HAP-1 (cell line): Measurements from ENCODE around the gene TOP2A.

Experiments
- DNase-seq, 2 experiments: peaks; one replicate each; pipeline ENCODE4 v3.0.0-alpha.2; 2016 to 2020; ENCODE audit warnings: low spot score in 2 of 2
- H3K27me3 ChIP-seq: fragments of 250-450 bp; sonication (Bioruptor Pico); 2 replicates; pipeline ENCODE4 v1.5.1; 2020; ENCODE audit warnings: low read depth, mild to moderate bottlenecking, moderate library complexity
- H3K36me3 ChIP-seq: fragments of 250-450 bp; sonication (Bioruptor Pico); replicated peaks from 2 replicates; pipeline ENCODE4 v1.5.1; 2020; ENCODE audit warnings: mild to moderate bottlenecking
- H3K4me1 ChIP-seq: fragments of 250-450 bp; sonication (Bioruptor Pico); 2 replicates; pipeline ENCODE4 v1.5.1; 2020; ENCODE audit warnings: mild to moderate bottlenecking
- H3K4me3 ChIP-seq: fragments of 250-450 bp; sonication (Bioruptor Pico); 2 replicates; pipeline ENCODE4 v1.5.1; 2020; ENCODE audit warnings: mild to moderate bottlenecking, moderate library complexity
- H3K9me3 ChIP-seq: fragments of 250-450 bp; sonication (Bioruptor Pico); 2 replicates; pipeline ENCODE4 v1.5.1; 2020; ENCODE audit warnings: mild to moderate bottlenecking, moderate library complexity
- in situ Hi-C: fragments of 300-500 bp; cut with MboI; formaldehyde crosslinking; loops from 3 replicates; pipeline ENCODE4 v1.14.3; 2020; ENCODE audit warnings: low sequenced_read_pairs, inconsistent platforms, mixed read lengths

The TOP2A gene

GRCh38 chr17:40350689-40351358 is 66.9 kb downstream of the TOP2A start:
- Histone ChIP-seq H3K36me3 (peaks cover 6% of the 10 kb centered on the region), H3K27me3 (no peaks in the 10 kb centered on the region), H3K4me1 (peaks cover 23% of the 10 kb centered on the region), H3K4me3 (no peak overlapping the region), H3K9me3 (no peaks in the 10 kb centered on the region)
- peak in 1 of 2 experiments; percentile 10 for DNase-seq
- in situ Hi-C loops: loop anchor here (5.0 kb wide), 1 partner anchor 49 kb away; no protein-coding TSS in a partner anchor

GRCh38 chr17:40349895-40350688 is 67.6 kb downstream of the TOP2A start:
- peaks cover 30% of the 10 kb centered on the region for H3K4me1 ChIP-seq

GRCh38 chr17:40349477-40349894 is 68.2 kb downstream of the TOP2A start:
- Histone ChIP-seq H3K4me3 (no peak overlapping the region), H3K9me3 (no peaks in the 10 kb centered on the region), H3K36me3 (no peaks in the 10 kb centered on the region; the same call in 1 of the 2 replicates), H3K27me3 (no peaks in the 10 kb centered on the region), H3K4me1 (peaks cover 31% of the 10 kb centered on the region)
- no peak for DNase-seq
- in situ Hi-C loops: no loop called here

More at GRCh38 chr17:40349895-40350688, 67.6 kb downstream of the TOP2A start:
- peaks cover under 1% of the 10 kb centered on the region for H3K36me3 ChIP-seq
- no peak overlapping the region for H3K4me3 ChIP-seq
- in situ Hi-C loops: loop anchor here (5.0 kb wide), 1 partner anchor 48 kb away; no protein-coding TSS in a partner anchor
- peak; percentile 15 to 69 for DNase-seq
- H3K9me3 ChIP-seq: no peaks in the 10 kb centered on the region
- H3K27me3 ChIP-seq: no peaks in the 10 kb centered on the region

DNA sequence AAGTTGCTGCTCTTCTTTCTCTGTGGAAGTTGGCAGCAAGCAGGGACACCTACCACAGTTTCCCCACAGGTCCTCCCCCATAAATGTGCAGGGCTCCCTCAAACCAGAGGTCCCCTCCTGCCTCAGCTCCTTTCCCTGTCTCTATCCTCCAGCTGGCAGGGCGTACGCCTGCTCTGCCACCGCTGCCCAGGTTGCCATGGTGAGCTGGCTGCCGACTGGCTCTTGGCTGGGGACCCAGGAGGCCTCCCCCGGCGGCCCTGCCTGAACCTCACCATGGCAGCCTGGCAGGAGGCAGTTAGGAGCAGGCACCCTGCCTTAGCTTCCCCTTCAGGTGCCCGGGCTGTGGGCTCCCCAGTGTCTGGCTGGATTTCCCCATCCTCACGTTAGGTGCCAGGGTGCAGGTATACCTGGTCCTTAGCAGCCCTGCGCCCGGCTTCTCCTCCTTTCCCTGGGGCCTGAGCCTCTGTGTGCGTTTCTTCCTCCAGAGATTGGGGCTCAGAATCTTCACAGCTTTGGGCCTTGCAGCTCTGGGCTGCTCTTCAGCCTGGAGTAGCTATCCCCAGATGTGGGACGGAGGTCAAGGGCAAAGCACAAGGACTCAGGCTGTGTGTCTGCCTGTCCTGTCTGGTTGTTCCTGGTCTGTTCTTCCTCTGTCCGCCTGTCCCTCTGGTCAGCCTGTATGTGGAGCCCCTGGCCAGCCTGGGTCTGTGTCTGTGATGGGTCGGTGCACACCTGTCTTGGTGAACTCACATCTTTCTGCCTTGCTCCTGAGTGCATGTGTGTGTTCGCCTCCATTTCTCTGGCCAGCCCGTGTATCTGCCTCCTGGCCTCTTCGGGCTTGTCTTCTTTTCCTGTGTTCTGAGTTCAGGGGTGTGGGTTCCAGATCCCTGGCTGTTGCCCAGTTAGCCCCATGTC is 68.9 kb downstream of the TOP2A start:
- DNase-seq: no peak
- H3K27me3 ChIP-seq: no peaks in the 10 kb centered on the region

DNA sequence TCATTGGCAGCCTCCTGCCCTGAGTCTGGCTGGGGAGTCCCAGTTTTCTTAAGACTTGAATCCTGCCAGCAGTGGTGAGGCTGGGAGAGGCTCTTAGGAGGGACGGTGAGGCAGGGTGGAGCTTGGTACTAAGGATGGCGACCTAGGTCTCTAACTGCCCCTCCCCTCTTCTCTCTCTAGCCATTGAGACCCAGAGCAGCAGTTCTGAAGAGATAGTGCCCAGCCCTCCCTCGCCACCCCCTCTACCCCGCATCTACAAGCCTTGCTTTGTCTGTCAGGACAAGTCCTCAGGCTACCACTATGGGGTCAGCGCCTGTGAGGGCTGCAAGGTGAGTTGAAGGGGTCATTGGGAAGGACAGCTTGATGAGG is 69.6 kb downstream of the TOP2A start:
- in situ Hi-C loops: no loop called here

More for the DNA sequence above, 68.9 kb downstream of the TOP2A start:
- Histone ChIP-seq H3K9me3 (no peaks in the 10 kb centered on the region), H3K36me3 (no peaks in the 10 kb centered on the region; the same call in 1 of the 2 replicates), H3K4me1 (peaks cover 31% of the 10 kb centered on the region), H3K4me3 (no peak overlapping the region)
- in situ Hi-C loops: no loop called here

GRCh38 chr17:40347319-40348135 is 70.2 kb downstream of the TOP2A start:
- no peak overlapping the region for H3K4me3 ChIP-seq
- H3K9me3 ChIP-seq: no peaks in the 10 kb centered on the region
- peaks cover 31% of the 10 kb centered on the region for H3K4me1 ChIP-seq
- in situ Hi-C loops: no loop called here
- H3K36me3 ChIP-seq: no peaks in the 10 kb centered on the region; the same call in 1 of the 2 replicates
- no peaks in the 10 kb centered on the region for H3K27me3 ChIP-seq
- no peak for DNase-seq

More for the DNA sequence above, 69.6 kb downstream of the TOP2A start:
- DNase-seq: no peak
- no peaks in the 10 kb centered on the region for H3K9me3 ChIP-seq
- H3K4me3 ChIP-seq: no peak overlapping the region
- no peaks in the 10 kb centered on the region; the same call in 1 of the 2 replicates for H3K36me3 ChIP-seq
- peaks cover 31% of the 10 kb centered on the region for H3K4me1 ChIP-seq
- H3K27me3 ChIP-seq: no peaks in the 10 kb centered on the region

- Histone ChIP-seq H3K4me1 (peaks cover 31% of the 10 kb centered on the region), H3K4me3 (no peak overlapping the region), H3K36me3 (no peaks in the 10 kb centered on the region; the same call in 1 of the 2 replicates), H3K9me3 (no peaks in the 10 kb centered on the region), H3K27me3 (no peaks in the 10 kb centered on the region)
- in situ Hi-C loops: no loop called here
- no peak for DNase-seq
These were observed 70.9 kb downstream of the TOP2A start for GRCh38 chr17:40346765-40347158.

DNA sequence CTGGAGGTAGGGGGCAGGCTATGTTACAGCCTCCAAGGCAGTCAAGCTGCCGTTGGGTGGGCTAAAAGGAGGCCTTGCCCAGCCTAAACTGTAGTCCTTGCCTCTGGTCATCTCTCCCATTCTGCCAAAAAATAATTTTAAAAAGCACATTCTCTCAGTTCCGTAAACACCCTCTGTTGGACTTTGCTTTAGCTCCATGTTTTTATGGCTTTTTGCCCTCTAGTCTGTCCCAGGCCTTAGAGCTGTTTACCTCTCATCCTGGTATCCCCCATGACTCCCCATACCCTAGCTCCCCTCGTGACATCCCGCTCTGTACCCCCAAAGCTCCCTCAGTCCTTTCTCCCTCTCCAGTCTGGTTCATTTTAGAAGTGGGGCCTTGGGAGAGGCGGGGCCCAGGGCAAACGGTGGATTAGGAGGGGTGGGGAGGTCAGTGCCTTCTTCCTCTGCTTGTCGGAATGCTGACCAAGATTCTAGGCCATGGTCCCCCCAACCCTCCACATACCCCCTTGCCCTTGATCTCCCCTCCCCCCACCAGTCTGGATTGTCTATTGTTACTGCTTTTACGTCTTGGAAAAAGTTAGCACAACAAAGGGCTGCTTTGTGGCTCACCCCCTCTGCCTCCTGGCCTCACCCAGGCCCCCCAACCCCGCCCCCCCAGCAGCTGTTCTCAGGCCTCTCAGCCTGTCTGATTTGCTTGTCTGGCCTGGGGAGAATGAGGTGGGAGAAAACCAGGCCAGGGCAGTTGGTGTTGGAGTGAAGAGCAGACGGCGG is 71.5 kb downstream of the TOP2A start:
- H3K4me3 ChIP-seq: no peak overlapping the region
- peak in 1 of 2 experiments; percentile 45 for DNase-seq
- no peaks in the 10 kb centered on the region for H3K36me3 ChIP-seq
- in situ Hi-C loops: no loop called here
- no peaks in the 10 kb centered on the region for H3K27me3 ChIP-seq
- no peaks in the 10 kb centered on the region for H3K9me3 ChIP-seq
- H3K4me1 ChIP-seq: peaks cover 31% of the 10 kb centered on the region

GRCh38 chr17:40345161-40345993 is 72.3 kb downstream of the TOP2A start:
- Histone ChIP-seq H3K4me3 (no peak overlapping the region; the same call in 1 of the 2 replicates), H3K36me3 (no peaks in the 10 kb centered on the region), H3K9me3 (no peaks in the 10 kb centered on the region), H3K4me1 (peaks cover 26% of the 10 kb centered on the region), H3K27me3 (no peaks in the 10 kb centered on the region)
- DNase-seq: peak; percentile 15 to 65
- in situ Hi-C loops: no loop called here

- H3K9me3 ChIP-seq: no peaks in the 10 kb centered on the region
- H3K4me1 ChIP-seq: peaks cover 22% of the 10 kb centered on the region
- no peak for DNase-seq
- no peaks in the 10 kb centered on the region for H3K27me3 ChIP-seq
- in situ Hi-C loops: no loop called here
- H3K36me3 ChIP-seq: no peaks in the 10 kb centered on the region
- H3K4me3 ChIP-seq: no peak overlapping the region
These were observed 73.1 kb downstream of the TOP2A start for GRCh38 chr17:40344421-40345160.
